SK-N-SH (cell line): Measurements from ENCODE around the gene FAXDC2.

Experiments used
- CHD2 ChIP-seq: fragments of 150-350 bp; IDR thresholded peaks from 2 replicates; pipeline ENCODE4 v1.6.1; 2018; ENCODE audit warnings: low read length; ENCODE audit not compliant: partially characterized antibody
- CTCF ChIP-seq: fragments of 200-600 bp; sonication (generic); IDR thresholded peaks from 2 replicates; pipeline ENCODE4 v1.6.1; 2017; ENCODE audit warnings: antibody characterized with exemption, mild to moderate bottlenecking, moderate library complexity
- EZH2phosphoT487 ChIP-seq: fragments of 200-600 bp; sonication (generic); IDR thresholded peaks from 2 replicates; pipeline ENCODE4 v1.6.1; 2017; ENCODE audit warnings: low read depth, mixed run types, mild to moderate bottlenecking, antibody characterized with exemption, moderate library complexity, borderline replicate concordance
- FOXM1 ChIP-seq: IDR thresholded peaks from 2 replicates; pipeline ENCODE4 v1.4.0; 2012; ENCODE audit warnings: low read depth, mild to moderate bottlenecking
- MXI1 ChIP-seq: IDR thresholded peaks from 2 replicates; pipeline ENCODE4 v1.6.1; 2012; ENCODE audit warnings: mild to moderate bottlenecking, low read depth, low read length, improper control_type of control experiment
- POLR2AphosphoS5 ChIP-seq: IDR thresholded peaks from 2 replicates; pipeline ENCODE4 v1.6.1; 2012; ENCODE audit warnings: low read depth, low read length
- SIN3A ChIP-seq: IDR thresholded peaks from 2 replicates; pipeline ENCODE4 v1.6.1; 2012; ENCODE audit warnings: low read depth, mild to moderate bottlenecking, low read length, moderate library complexity, borderline replicate concordance
- SMC3 ChIP-seq: IDR thresholded peaks from 2 replicates; pipeline ENCODE4 v1.6.1; 2012; ENCODE audit warnings: low read depth, low read length, improper control_type of control experiment
- TAF1 ChIP-seq: IDR thresholded peaks from 2 replicates; pipeline ENCODE4 v1.6.1; 2012; ENCODE audit warnings: low read depth, mild to moderate bottlenecking, low read length, moderate library complexity, borderline replicate concordance
- TCF12 ChIP-seq: IDR thresholded peaks from 2 replicates; pipeline ENCODE4 v1.4.0; 2012
- TF ChIP-seq, protein P1 (sequence below): IDR thresholded peaks from 2 replicates; pipeline ENCODE4; 2012

GRCh38 chr5:154830596-154830995 lies 19.8 kb downstream of the FAXDC2 start:
- no peak for TF ChIP-seq FOXM1
- no peak for TF ChIP-seq TAF1
- no peak for TF ChIP-seq SMC3
- no peak for TF ChIP-seq POLR2AphosphoS5
- TF ChIP-seq CTCF = no peak
- TF ChIP-seq EZH2phosphoT487 = no peak
- TF ChIP-seq MXI1 = no peak
- TF ChIP-seq, protein P1, sequence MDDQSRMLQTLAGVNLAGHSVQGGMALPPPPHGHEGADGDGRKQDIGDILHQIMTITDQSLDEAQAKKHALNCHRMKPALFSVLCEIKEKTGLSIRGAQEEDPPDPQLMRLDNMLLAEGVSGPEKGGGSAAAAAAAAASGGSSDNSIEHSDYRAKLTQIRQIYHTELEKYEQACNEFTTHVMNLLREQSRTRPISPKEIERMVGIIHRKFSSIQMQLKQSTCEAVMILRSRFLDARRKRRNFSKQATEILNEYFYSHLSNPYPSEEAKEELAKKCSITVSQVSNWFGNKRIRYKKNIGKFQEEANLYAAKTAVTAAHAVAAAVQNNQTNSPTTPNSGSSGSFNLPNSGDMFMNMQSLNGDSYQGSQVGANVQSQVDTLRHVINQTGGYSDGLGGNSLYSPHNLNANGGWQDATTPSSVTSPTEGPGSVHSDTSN = no peak
- TF ChIP-seq CHD2 = no peak
- no peak for TF ChIP-seq TCF12
- no peak for TF ChIP-seq SIN3A
